Body of pancreas (tissue), 4 donors: ENCODE data around the gene ENPP1.

Experiments
- POLR2A ChIP-seq, 3 donors: fragments of 450-650 bp; IDR thresholded peaks; one replicate each; pipeline ENCODE4 v1.6.1; 2016; ENCODE audit warnings: antibody characterized with exemption in 3 of 3, mild to moderate bottlenecking in 2 of 3
- TF ChIP-seq, protein P1 (sequence below), 7 experiments: fragments of 450-650 bp in 4 of 7; fragments of 200-600 bp in 3 of 7; sonication (generic) in 3 of 7; IDR thresholded peaks; one replicate each; pipeline ENCODE4 v1.5.1; 2016 to 2019; ENCODE audit warnings: antibody characterized with exemption in 7 of 7

DNA sequence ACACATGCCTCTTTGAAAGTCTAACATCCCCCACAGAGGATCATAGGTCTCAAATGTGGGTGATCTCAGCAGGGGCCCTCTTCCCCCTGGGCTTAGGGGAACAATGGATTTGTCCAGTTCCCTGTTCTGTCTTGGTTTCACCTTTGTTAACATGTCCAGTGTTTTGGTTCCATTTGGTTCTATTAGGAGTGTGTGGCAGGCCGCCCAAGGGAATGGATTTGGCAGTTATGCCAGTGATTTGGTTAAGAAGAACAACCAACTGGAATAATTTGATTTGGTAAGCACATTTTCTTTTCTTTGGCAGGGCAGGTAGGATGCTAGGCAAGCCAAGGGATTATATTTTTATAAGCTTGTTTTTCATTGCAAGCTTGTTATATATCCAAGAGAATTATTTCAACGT, 28.5 kb upstream of the ENPP1 start:
- TF ChIP-seq, protein P1, sequence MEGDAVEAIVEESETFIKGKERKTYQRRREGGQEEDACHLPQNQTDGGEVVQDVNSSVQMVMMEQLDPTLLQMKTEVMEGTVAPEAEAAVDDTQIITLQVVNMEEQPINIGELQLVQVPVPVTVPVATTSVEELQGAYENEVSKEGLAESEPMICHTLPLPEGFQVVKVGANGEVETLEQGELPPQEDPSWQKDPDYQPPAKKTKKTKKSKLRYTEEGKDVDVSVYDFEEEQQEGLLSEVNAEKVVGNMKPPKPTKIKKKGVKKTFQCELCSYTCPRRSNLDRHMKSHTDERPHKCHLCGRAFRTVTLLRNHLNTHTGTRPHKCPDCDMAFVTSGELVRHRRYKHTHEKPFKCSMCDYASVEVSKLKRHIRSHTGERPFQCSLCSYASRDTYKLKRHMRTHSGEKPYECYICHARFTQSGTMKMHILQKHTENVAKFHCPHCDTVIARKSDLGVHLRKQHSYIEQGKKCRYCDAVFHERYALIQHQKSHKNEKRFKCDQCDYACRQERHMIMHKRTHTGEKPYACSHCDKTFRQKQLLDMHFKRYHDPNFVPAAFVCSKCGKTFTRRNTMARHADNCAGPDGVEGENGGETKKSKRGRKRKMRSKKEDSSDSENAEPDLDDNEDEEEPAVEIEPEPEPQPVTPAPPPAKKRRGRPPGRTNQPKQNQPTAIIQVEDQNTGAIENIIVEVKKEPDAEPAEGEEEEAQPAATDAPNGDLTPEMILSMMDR (IDR thresholded peaks at IDR 0.05): no peak
- no peak for TF ChIP-seq POLR2A (IDR thresholded peaks at IDR 0.05)
